ENCODE results near the gene DCAKD.

DCAKD gene

DNA sequence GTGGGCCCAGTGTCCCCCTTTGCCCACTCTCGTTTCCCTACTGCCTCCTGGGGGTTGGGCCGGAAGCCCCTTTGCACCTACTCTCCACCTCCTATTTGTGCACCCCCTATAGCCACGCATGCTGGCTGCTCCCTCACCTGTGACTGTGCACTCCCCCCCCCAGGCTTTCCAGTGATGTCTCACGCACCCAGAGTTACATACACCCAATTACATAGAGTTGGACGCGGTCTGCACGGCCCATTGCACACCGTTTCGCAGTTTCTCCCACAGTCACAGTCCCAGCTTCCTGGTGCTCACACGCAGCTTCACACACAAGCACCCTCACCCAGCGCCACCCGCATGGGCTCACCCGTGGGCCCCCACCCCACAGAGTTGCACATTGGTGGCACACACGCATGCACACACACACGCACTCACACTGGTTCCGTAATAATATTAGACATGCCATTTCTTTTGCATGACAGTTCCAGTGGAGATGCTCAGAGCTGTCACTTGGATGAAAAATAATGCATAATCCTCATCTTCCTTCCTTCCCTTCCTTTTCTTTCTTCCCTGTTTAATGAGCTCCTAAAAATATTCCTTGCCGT is 61.8 kb downstream of the DCAKD start:
- H3K27me3 ChIP-seq (ENCODE audit: control insufficient read depth in 3 of 3, insufficient read depth in 3 of 3, low read depth in 1 of 3, low read length in 3 of 3): peaks cover 0 to 40% (median 6%) of the 10 kb centered on the region in 3 experiments
- H3K14ac ChIP-seq (ENCODE audit: low read length): no peak overlapping the region
- H3K9me3 ChIP-seq (replicated peaks in 1 of 2; ENCODE audit: control insufficient read depth in 2 of 2, insufficient read depth in 1 of 2, low read depth in 1 of 2, low read length in 2 of 2): no peaks in the 10 kb centered on the region
- H2BK15ac ChIP-seq (ENCODE audit: low read length): peak overlapping the region; percentile 15
- H3K9ac ChIP-seq (ENCODE audit: low read depth, low read length, poor library complexity): peak overlapping the region; percentile 12
- no peaks in the 10 kb centered on the region for H3K36me3 ChIP-seq (replicated peaks in 1 of 2; ENCODE audit: control insufficient read depth in 2 of 2, insufficient read depth in 2 of 2, low read length in 2 of 2)
- H3K4me2 ChIP-seq (ENCODE audit: insufficient read depth, low read length, poor library complexity, severe bottlenecking): no peak overlapping the region
- peak overlapping the region; percentile 89 for H2AK5ac ChIP-seq (ENCODE audit: low read depth, low read length)
- H3K79me1 ChIP-seq (ENCODE audit: low read depth, low read length): no peaks in the 10 kb centered on the region
- no peak overlapping the region for H3K4ac ChIP-seq (ENCODE audit: low read length)
- H2BK12ac ChIP-seq (ENCODE audit: low read length): no peak overlapping the region
- H2AFZ ChIP-seq (ENCODE audit: low read length): no peak overlapping the region
- H4K8ac ChIP-seq (ENCODE audit: low read depth, low read length): no peak overlapping the region
- H3K18ac ChIP-seq (ENCODE audit: low read length): peak overlapping the region; percentile 44
- H3K4me1 ChIP-seq (ENCODE audit: control insufficient read depth in 2 of 2, insufficient read depth in 1 of 2, low read depth in 1 of 2, low read length in 2 of 2): peaks cover 6 to 12% of the 10 kb centered on the region in 2 donors
- H2BK120ac ChIP-seq (ENCODE audit: low read depth, low read length): no peak overlapping the region
- no peak overlapping the region for H3K4me3 ChIP-seq (ENCODE audit: low read length in 2 of 2)
- no peak overlapping the region for H3K27ac ChIP-seq (replicated peaks; ENCODE audit: low read length)
- WGBS, 2 donors (ENCODE audit: extremely low coverage in 2 of 2, insufficient read length in 2 of 2, insufficient replicate concordance in 1 of 2): no CpG with 5 or more reads among the region's 17 CpGs
- peak overlapping the region; percentile 57 for H4K91ac ChIP-seq (ENCODE audit: low read depth, low read length, poor library complexity)
- peak overlapping the region; percentile 68 for H3K23ac ChIP-seq (ENCODE audit: low read depth, low read length, poor library complexity)
- no peak overlapping the region for H2BK5ac ChIP-seq (ENCODE audit: low read length)
- DNase-seq (ENCODE audit: low spot score): no peak

DNA sequence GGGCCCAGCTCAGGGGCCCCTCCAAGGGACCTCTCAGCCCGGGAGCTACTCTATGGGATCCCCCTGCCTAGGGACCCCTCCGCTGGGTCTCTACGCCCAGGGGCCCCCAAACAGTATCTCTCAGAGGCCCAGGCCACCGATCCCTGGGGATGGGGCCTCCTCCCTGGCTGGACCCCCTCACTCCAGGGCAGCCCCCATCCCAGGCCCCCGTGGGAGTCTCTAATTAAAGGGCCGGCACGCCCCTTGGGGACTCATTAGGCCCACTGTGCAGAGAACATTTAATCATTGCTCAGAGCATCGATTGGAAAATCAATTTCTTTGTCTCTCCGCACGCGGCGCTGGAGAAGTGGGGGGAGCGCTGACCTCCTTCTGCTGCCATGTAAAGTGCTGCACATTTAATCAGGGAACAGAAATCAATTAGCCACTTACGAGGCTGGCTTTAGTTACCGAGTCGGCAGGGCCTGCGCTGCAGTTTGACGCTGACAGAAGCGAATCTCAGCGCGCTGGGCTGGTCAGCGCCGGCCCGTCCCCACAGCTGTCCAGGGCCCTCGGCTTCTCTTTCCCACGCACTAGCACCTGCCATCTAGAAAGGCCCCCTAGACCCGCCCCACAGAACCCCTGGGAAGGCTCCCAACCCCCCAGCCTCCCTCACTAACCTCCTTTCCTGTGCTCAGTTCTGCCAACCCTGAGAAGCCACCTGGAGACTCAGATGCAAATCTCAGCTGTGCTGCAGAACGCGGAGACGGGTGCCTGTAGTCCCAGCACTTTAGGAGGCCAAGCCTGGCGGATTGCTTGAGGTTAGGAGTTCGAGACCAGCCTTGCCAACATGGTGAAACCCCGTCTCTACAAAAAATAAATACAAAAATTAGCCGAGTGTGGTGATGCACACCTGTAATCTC is 63.1 kb downstream of the DCAKD start:
- Histone ChIP-seq H3K27me3 (ENCODE audit: control insufficient read depth in 3 of 3, insufficient read depth in 3 of 3, low read depth in 1 of 3, low read length in 3 of 3) (peaks cover 0 to 28% (median 6%) of the 10 kb centered on the region in 3 experiments), H2BK12ac (ENCODE audit: low read length) (peak overlapping the region; percentile 63), H3K18ac (ENCODE audit: low read length) (peak overlapping the region; percentile 94), H3K9me3 (replicated peaks in 1 of 2; ENCODE audit: control insufficient read depth in 2 of 2, insufficient read depth in 1 of 2, low read depth in 1 of 2, low read length in 2 of 2) (no peaks in the 10 kb centered on the region), H2AK5ac (ENCODE audit: low read depth, low read length) (peak overlapping the region; percentile 100), H3K4me2 (ENCODE audit: insufficient read depth, low read length, poor library complexity, severe bottlenecking) (peak overlapping the region; percentile 42), H4K91ac (ENCODE audit: low read depth, low read length, poor library complexity) (no peak overlapping the region), H3K9ac (ENCODE audit: low read depth, low read length, poor library complexity) (no peak overlapping the region), H2BK15ac (ENCODE audit: low read length) (peak overlapping the region; percentile 84), H3K23ac (ENCODE audit: low read depth, low read length, poor library complexity) (peak overlapping the region; percentile 13), H3K79me1 (ENCODE audit: low read depth, low read length) (no peaks in the 10 kb centered on the region), H3K14ac (ENCODE audit: low read length) (no peak overlapping the region), H3K4me3 (ENCODE audit: low read length in 2 of 2) (peak overlapping the region in 1 of 2 donors; percentile 34), H2BK5ac (ENCODE audit: low read length) (peak overlapping the region; percentile 72), H4K8ac (ENCODE audit: low read depth, low read length) (peak overlapping the region; percentile 23), H2AFZ (ENCODE audit: low read length) (peak overlapping the region; percentile 96), H3K36me3 (replicated peaks in 1 of 2; ENCODE audit: control insufficient read depth in 2 of 2, insufficient read depth in 2 of 2, low read length in 2 of 2) (no peaks in the 10 kb centered on the region), H3K27ac (replicated peaks; ENCODE audit: low read length) (peak overlapping the region; percentile 46), H2BK120ac (ENCODE audit: low read depth, low read length) (peak overlapping the region; percentile 78), H3K4ac (ENCODE audit: low read length) (peak overlapping the region; percentile 81), H3K4me1 (ENCODE audit: control insufficient read depth in 2 of 2, insufficient read depth in 1 of 2, low read depth in 1 of 2, low read length in 2 of 2) (peaks cover 6 to 14% of the 10 kb centered on the region in 2 donors)
- DNase-seq (ENCODE audit: low spot score): no peak
- no CpG with 5 or more reads among the region's 34 CpGs for WGBS, 2 donors (ENCODE audit: extremely low coverage in 2 of 2, insufficient read length in 2 of 2, insufficient replicate concordance in 1 of 2)

DNA sequence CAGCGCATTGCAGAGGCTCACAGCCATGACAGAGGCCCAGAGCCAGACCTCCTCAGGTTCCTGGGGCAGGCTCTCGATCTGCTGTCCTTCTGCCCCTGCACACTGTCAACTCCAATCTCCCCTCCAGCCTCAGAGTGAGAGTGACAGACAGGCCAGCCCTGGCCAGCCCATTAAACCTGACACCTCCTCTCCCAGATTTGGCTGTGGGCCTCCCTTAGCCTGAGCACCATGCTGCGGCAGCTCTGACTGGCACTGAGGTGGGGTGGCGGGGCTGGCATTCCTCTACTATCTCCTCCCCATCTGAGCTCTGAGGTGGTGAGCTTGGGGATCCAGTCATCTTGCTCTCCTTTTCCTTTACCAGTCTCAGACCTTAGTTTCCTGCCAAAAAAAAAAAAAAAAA is 67.9 kb downstream of the DCAKD start:
- peak overlapping the region; percentile 63 for H3K9ac ChIP-seq (ENCODE audit: low read depth, low read length, poor library complexity)
- H2BK15ac ChIP-seq (ENCODE audit: low read length): peak overlapping the region; percentile 4
- H2BK12ac ChIP-seq (ENCODE audit: low read length): no peak overlapping the region
- H3K9me3 ChIP-seq (replicated peaks in 1 of 2; ENCODE audit: control insufficient read depth in 2 of 2, insufficient read depth in 1 of 2, low read depth in 1 of 2, low read length in 2 of 2): peaks cover 0 to 2% of the 10 kb centered on the region in 2 donors
- H3K79me1 ChIP-seq (ENCODE audit: low read depth, low read length): no peaks in the 10 kb centered on the region
- no peak overlapping the region for H4K91ac ChIP-seq (ENCODE audit: low read depth, low read length, poor library complexity)
- H3K4ac ChIP-seq (ENCODE audit: low read length): no peak overlapping the region
- no peak overlapping the region for H3K18ac ChIP-seq (ENCODE audit: low read length)
- no peak overlapping the region for H3K4me2 ChIP-seq (ENCODE audit: insufficient read depth, low read length, poor library complexity, severe bottlenecking)
- whole genome bisulfite sequencing, 2 donors (ENCODE audit: extremely low coverage in 2 of 2, insufficient read length in 2 of 2, insufficient replicate concordance in 1 of 2): no CpG with 5 or more reads among the region's 4 CpGs
- H2BK120ac ChIP-seq (ENCODE audit: low read depth, low read length): no peak overlapping the region
- no peak for DNase-seq (ENCODE audit: low spot score)
- H4K8ac ChIP-seq (ENCODE audit: low read depth, low read length): no peak overlapping the region
- peak overlapping the region in 1 of 2 donors; percentile 18 for H3K4me3 ChIP-seq (ENCODE audit: low read length in 2 of 2)
- no peak overlapping the region for H2AK5ac ChIP-seq (ENCODE audit: low read depth, low read length)
- no peaks in the 10 kb centered on the region for H3K36me3 ChIP-seq (replicated peaks in 1 of 2; ENCODE audit: control insufficient read depth in 2 of 2, insufficient read depth in 2 of 2, low read length in 2 of 2)
- H2BK5ac ChIP-seq (ENCODE audit: low read length): no peak overlapping the region
- H3K27me3 ChIP-seq (ENCODE audit: control insufficient read depth in 3 of 3, insufficient read depth in 3 of 3, low read depth in 1 of 3, low read length in 3 of 3): peaks cover 0 to 12% (median 2%) of the 10 kb centered on the region in 3 experiments
- H2AFZ ChIP-seq (ENCODE audit: low read length): no peak overlapping the region
- H3K23ac ChIP-seq (ENCODE audit: low read depth, low read length, poor library complexity): no peak overlapping the region
- H3K14ac ChIP-seq (ENCODE audit: low read length): no peak overlapping the region
- no peak overlapping the region for H3K27ac ChIP-seq (replicated peaks; ENCODE audit: low read length)
- H3K4me1 ChIP-seq (ENCODE audit: control insufficient read depth in 2 of 2, insufficient read depth in 1 of 2, low read depth in 1 of 2, low read length in 2 of 2): peaks cover 22 to 25% of the 10 kb centered on the region in 2 donors

All from neuronal stem cell (in vitro differentiated cells).